ENCODE results near the gene SCML1.
A peak's percentile ranks its signal among the peaks of the same experiment; 100 is the strongest.

The SCML1 gene

DNA sequence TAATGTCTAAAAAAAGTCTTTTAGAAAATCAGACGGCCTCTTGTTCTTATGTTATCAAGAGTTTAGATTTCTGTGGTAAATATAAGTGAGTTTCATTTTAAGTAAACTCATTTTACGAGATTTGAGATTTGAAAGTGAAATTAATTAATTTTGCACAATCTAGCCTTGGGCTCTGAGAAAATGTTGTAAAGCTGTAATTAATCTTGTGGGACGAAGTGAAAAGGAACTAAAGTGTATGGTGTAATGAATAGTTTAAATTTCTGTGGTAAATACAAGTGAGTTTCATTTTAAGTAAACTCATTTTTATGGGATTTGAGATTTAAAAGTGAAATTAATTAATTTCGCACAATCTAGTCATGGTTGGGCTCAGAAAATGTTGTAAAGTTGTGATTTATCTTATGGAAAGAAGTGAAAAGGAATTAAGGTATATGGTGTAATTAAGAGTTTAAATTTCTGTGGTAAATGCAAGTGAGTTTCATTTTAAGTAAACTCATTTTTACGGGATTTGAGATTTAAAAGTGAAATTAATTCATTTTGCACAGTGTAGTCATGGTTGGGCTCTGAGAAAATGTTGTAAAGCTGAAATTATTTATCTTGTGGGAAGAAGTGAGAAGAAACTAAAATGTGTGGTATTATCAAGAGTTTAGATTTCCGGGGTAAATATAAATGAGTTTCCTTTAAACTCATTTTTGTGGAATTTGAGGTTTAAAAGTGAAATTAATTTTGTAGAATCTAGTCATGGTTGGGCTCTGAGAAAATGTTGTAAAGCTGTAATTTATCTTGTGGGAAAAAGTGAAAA is 1.6 kb downstream of the SCML1 start:
- no peaks in the 10 kb centered on the region for H3K4me1 ChIP-seq (ENCODE audit: control insufficient read depth, insufficient read depth, low read length, poor library complexity, severe bottlenecking)
- H3K27ac ChIP-seq (ENCODE audit: low read depth, low read length, severe bottlenecking) = no peak overlapping the region
- H3K9me3 ChIP-seq (ENCODE audit: control insufficient read depth, low read length) = no peaks in the 10 kb centered on the region
- H3K36me3 ChIP-seq (ENCODE audit: control insufficient read depth, insufficient read depth, low read length) = no peaks in the 10 kb centered on the region
- 74 to 92% methylated on average over 3 to 5 of the region's 6 CpGs for WGBS, 2 experiments (ENCODE audit: insufficient coverage in 2 of 2)
- H3K4me3 ChIP-seq (ENCODE audit: extremely low read depth, insufficient read depth, low read length, poor library complexity, severe bottlenecking) = peak overlapping the region; percentile 52

GRCh38 chrX:17740137-17741122 is 3.1 kb downstream of the SCML1 start:
- Histone ChIP-seq H3K9me3 (ENCODE audit: control insufficient read depth, low read length) (no peaks in the 10 kb centered on the region), H3K27ac (ENCODE audit: low read depth, low read length, severe bottlenecking) (no peak overlapping the region), H3K4me3 (ENCODE audit: extremely low read depth, insufficient read depth, low read length, poor library complexity, severe bottlenecking) (no peak overlapping the region), H3K4me1 (ENCODE audit: control insufficient read depth, insufficient read depth, low read length, poor library complexity, severe bottlenecking) (no peaks in the 10 kb centered on the region), H3K36me3 (ENCODE audit: control insufficient read depth, insufficient read depth, low read length) (no peaks in the 10 kb centered on the region)
- 94 to 100% methylated on average over 3 of the region's 11 CpGs for WGBS, 2 experiments (ENCODE audit: insufficient coverage in 2 of 2)

- Histone ChIP-seq H3K4me3 (ENCODE audit: extremely low read depth, insufficient read depth, low read length, poor library complexity, severe bottlenecking) (no peak overlapping the region), H3K9me3 (ENCODE audit: control insufficient read depth, low read length) (no peaks in the 10 kb centered on the region), H3K4me1 (ENCODE audit: control insufficient read depth, insufficient read depth, low read length, poor library complexity, severe bottlenecking) (no peaks in the 10 kb centered on the region), H3K36me3 (ENCODE audit: control insufficient read depth, insufficient read depth, low read length) (no peaks in the 10 kb centered on the region), H3K27ac (ENCODE audit: low read depth, low read length, severe bottlenecking) (no peak overlapping the region)
- WGBS, 2 experiments (ENCODE audit: insufficient coverage in 2 of 2) = 64 to 100% methylated on average over 4 to 5 of the region's 9 CpGs
Observed at GRCh38 chrX:17741123-17741511, 3.8 kb downstream of the SCML1 start.

DNA sequence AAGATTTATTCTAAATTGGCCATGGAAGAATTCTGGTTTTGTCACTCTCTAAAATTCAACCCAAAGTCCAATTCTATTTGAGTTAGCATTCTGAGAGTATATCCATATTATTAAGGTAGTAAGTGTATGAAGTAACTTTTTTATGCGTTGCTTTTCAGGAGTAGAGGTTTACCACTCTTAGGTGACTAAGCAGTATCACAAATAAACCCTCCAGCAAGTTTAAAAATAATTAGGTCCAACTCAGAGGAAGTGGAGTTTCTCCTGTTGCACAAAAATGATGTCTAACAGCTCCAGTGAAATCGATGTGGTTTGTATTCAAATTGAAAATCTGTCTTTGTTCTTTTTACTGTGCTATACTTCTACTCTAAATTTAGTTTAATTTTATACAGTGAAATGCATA is 6.6 kb downstream of the SCML1 start:
- Histone ChIP-seq H3K4me1 (ENCODE audit: control insufficient read depth, insufficient read depth, low read length, poor library complexity, severe bottlenecking) (no peaks in the 10 kb centered on the region), H3K27ac (ENCODE audit: low read depth, low read length, severe bottlenecking) (no peak overlapping the region), H3K36me3 (ENCODE audit: control insufficient read depth, insufficient read depth, low read length) (no peaks in the 10 kb centered on the region), H3K4me3 (ENCODE audit: extremely low read depth, insufficient read depth, low read length, poor library complexity, severe bottlenecking) (no peak overlapping the region), H3K9me3 (ENCODE audit: control insufficient read depth, low read length) (no peaks in the 10 kb centered on the region)
- WGBS, 2 experiments (ENCODE audit: insufficient coverage in 2 of 2) = no CpG with 5 or more reads among the region's 2 CpGs

DNA sequence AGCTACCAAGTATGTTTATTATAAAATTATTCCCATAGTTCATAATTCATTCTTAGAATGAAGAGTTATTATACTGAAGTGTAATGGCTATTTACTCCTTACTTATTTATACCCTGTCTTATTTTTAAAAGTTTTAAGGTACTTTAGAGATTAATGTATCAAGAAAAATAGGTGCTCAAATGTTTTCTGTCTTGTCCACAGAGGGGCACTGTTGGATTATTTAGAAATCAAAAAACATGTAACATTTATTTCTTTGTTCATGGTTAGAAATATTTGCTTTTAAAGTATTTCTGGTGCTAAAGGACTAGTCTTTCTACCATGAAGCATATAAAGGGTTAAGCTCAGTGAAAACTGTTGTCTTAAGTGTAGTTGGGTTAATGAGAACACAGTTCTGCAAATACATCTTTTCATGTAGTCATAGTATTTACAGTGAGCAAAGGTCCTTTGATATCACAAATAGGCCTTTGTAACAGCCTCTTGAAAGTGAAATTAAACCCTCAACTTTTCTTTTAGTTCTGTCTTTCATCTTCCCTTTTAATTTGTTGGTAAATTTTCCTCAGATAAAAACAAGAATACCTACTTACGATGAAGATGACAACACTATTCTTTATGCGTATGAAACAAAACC is 7.7 kb downstream of the SCML1 start:
- H3K4me1 ChIP-seq (ENCODE audit: control insufficient read depth, insufficient read depth, low read length, poor library complexity, severe bottlenecking) = no peaks in the 10 kb centered on the region
- H3K9me3 ChIP-seq (ENCODE audit: control insufficient read depth, low read length) = no peaks in the 10 kb centered on the region
- no CpG with 5 or more reads among the region's 2 CpGs for WGBS, 2 experiments (ENCODE audit: insufficient coverage in 2 of 2)
- H3K27ac ChIP-seq (ENCODE audit: low read depth, low read length, severe bottlenecking) = no peak overlapping the region
- no peak overlapping the region for H3K4me3 ChIP-seq (ENCODE audit: extremely low read depth, insufficient read depth, low read length, poor library complexity, severe bottlenecking)
- H3K36me3 ChIP-seq (ENCODE audit: control insufficient read depth, insufficient read depth, low read length) = no peaks in the 10 kb centered on the region

DNA sequence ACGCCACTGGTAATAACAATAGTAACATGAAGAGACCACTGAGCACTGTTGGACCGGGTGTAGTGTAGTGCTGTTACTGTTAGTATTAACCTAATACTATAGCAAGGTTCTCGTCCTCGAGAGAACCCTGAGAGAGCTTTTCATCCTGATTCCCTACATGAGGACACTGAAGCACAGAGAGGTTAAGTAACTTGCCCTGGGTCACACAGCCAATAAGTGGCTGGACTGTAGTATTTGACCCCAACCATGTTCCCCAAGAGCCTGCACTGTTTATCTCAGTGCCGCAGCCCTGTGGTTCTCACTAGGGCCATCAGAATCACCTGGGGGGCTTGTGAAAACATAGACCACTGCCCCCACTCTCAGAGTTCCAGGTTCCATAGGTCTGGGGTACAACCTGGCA is 10.4 kb downstream of the SCML1 start:
- H3K4me3 ChIP-seq (ENCODE audit: extremely low read depth, insufficient read depth, low read length, poor library complexity, severe bottlenecking) = no peak overlapping the region
- H3K9me3 ChIP-seq (ENCODE audit: control insufficient read depth, low read length) = no peaks in the 10 kb centered on the region
- peaks cover 6% of the 10 kb centered on the region for H3K36me3 ChIP-seq (ENCODE audit: control insufficient read depth, insufficient read depth, low read length)
- WGBS, 2 experiments (ENCODE audit: insufficient coverage in 2 of 2) = 80% methylated on average over 1 of the region's 5 CpGs; no CpG with 5 or more reads in 1 of the 2 experiments
- H3K4me1 ChIP-seq (ENCODE audit: control insufficient read depth, insufficient read depth, low read length, poor library complexity, severe bottlenecking) = no peaks in the 10 kb centered on the region
- H3K27ac ChIP-seq (ENCODE audit: low read depth, low read length, severe bottlenecking) = no peak overlapping the region

DNA sequence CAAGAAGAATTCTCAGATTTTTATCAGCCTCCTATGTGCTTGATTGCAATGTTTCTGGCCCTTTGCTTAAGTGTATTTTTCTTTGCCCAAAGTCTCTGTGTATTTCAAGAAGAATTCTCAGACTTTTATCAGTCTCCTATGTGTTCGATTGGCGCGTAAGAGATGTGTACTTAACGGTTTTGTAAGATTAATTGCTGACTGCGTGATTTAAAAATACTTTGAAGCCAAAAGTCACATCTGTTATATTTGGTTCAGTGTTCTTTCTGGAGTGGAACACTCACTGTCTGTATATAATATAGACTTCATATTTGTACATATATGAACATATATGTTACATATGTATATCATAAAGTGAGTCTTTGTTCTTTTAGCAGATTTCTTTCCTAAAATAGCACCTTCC is 11.4 kb downstream of the SCML1 start:
- Histone ChIP-seq H3K4me3 (ENCODE audit: extremely low read depth, insufficient read depth, low read length, poor library complexity, severe bottlenecking) (no peak overlapping the region), H3K36me3 (ENCODE audit: control insufficient read depth, insufficient read depth, low read length) (peaks cover 6% of the 10 kb centered on the region), H3K27ac (ENCODE audit: low read depth, low read length, severe bottlenecking) (no peak overlapping the region), H3K4me1 (ENCODE audit: control insufficient read depth, insufficient read depth, low read length, poor library complexity, severe bottlenecking) (no peaks in the 10 kb centered on the region), H3K9me3 (ENCODE audit: control insufficient read depth, low read length) (no peaks in the 10 kb centered on the region)
- no CpG with 5 or more reads among the region's 5 CpGs for whole genome bisulfite sequencing, 2 experiments (ENCODE audit: insufficient coverage in 2 of 2)

GRCh38 chrX:17750436-17750835 is 13.1 kb downstream of the SCML1 start:
- Histone ChIP-seq H3K4me3 (ENCODE audit: extremely low read depth, insufficient read depth, low read length, poor library complexity, severe bottlenecking) (no peak overlapping the region), H3K4me1 (ENCODE audit: control insufficient read depth, insufficient read depth, low read length, poor library complexity, severe bottlenecking) (no peaks in the 10 kb centered on the region), H3K9me3 (ENCODE audit: control insufficient read depth, low read length) (no peaks in the 10 kb centered on the region), H3K36me3 (ENCODE audit: control insufficient read depth, insufficient read depth, low read length) (peaks cover 6% of the 10 kb centered on the region), H3K27ac (ENCODE audit: low read depth, low read length, severe bottlenecking) (no peak overlapping the region)
- 83% methylated on average over 1 of the region's 3 CpGs; no CpG with 5 or more reads in 1 of the 2 experiments for WGBS, 2 experiments (ENCODE audit: insufficient coverage in 2 of 2)

DNA sequence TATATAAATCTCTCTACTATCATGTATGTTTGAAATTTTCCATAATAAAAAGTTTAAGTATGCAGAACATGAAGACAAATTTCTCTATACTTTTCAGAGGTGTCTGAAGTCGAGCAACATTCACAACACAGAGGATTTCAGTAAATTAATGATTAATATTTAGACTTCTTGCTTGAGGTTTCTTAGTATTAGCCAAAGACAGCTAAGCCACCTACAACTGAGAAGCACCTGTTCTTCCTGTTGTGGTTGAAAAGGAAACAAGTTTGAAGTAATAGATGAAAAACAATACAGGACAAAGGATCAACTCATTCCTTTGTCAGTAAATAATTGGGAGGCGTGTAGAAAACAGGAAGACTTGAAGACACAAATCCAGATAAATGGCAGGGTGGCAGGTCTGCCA is 21.1 kb downstream of the SCML1 start:
- H3K4me1 ChIP-seq (ENCODE audit: control insufficient read depth, insufficient read depth, low read length, poor library complexity, severe bottlenecking) = no peaks in the 10 kb centered on the region
- no peaks in the 10 kb centered on the region for H3K9me3 ChIP-seq (ENCODE audit: control insufficient read depth, low read length)
- H3K27ac ChIP-seq (ENCODE audit: low read depth, low read length, severe bottlenecking) = no peak overlapping the region
- 88% methylated on average over 1 of the region's 2 CpGs; no CpG with 5 or more reads in 1 of the 2 experiments for WGBS, 2 experiments (ENCODE audit: insufficient coverage in 2 of 2)
- no peaks in the 10 kb centered on the region for H3K36me3 ChIP-seq (ENCODE audit: control insufficient read depth, insufficient read depth, low read length)
- H3K4me3 ChIP-seq (ENCODE audit: extremely low read depth, insufficient read depth, low read length, poor library complexity, severe bottlenecking) = no peak overlapping the region

DNA sequence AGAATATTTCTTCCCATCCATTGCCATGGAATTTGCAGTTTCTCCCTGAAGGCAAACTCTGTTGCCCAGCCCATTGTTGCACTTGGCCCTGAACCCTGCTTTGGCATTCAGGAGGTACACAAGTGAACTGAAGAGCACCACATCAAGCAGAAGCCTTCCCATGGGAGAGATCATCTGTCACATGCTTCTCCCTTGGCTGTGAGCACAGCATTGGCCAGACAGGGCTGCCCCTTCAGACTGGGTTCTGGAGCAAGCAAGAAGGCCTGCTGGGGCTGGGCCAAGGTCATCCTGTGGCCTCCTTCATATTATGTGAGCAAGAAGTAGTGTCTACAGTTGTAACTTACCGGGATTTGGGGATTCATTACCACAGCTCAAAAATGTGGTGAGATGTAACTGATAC is 22.7 kb downstream of the SCML1 start:
- Histone ChIP-seq H3K4me1 (ENCODE audit: control insufficient read depth, insufficient read depth, low read length, poor library complexity, severe bottlenecking) (no peaks in the 10 kb centered on the region), H3K4me3 (ENCODE audit: extremely low read depth, insufficient read depth, low read length, poor library complexity, severe bottlenecking) (no peak overlapping the region), H3K27ac (ENCODE audit: low read depth, low read length, severe bottlenecking) (no peak overlapping the region), H3K9me3 (ENCODE audit: control insufficient read depth, low read length) (no peaks in the 10 kb centered on the region), H3K36me3 (ENCODE audit: control insufficient read depth, insufficient read depth, low read length) (no peaks in the 10 kb centered on the region)
- no CpG with 5 or more reads among the region's 1 CpG for WGBS, 2 experiments (ENCODE audit: insufficient coverage in 2 of 2)
